GM12801 (cell line): ENCODE measurements around the gene DPYSL5.

Experiments
- CTCF ChIP-seq: IDR thresholded peaks from one replicate; pipeline ENCODE4 v1.5.1; 2011; ENCODE audit warnings: control low read depth; ENCODE audit not compliant: insufficient read length; ENCODE audit errors: extremely low read depth

The DPYSL5 gene

DNA sequence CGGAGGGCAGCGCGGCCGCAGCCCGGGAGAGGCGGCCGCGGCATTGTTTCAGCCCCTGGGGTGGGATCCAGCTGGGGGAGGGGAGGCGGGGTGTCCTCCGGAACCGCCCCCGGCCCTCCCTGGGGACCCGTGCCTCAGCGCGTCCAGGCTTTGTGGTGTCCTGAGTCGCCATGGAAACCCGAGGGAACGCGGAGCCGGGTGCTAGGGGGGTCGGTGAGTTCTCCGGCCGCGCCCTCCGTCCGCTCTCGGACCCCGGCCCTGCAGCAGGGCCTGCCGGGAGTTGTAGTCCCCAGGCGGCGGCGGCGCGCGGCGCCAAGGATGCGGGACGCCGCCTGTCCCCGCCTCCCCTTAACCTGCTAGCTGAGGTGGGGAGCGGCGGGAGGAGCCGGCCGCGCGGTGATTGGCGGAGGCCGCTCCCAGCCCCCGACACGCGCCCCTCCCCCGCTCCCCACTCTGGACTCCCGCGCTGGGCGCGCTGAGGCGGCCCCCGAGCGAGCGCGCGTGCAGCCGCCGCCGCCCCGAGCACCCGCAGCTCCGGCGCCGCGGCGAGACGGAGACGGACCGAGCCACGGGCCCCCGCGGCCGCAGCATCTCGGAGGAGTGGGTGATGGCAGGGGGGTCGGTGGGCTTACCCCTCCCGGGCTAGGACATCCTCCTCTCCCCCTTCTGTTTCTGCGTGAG lies at the start of gene DPYSL5:
DPYSL5 (plus strand) TSS at position 478 of the 681 bp plus-strand sequence. CDS start 50,368 bp downstream, outside the sequence.
- no peak for TF ChIP-seq CTCF

DNA sequence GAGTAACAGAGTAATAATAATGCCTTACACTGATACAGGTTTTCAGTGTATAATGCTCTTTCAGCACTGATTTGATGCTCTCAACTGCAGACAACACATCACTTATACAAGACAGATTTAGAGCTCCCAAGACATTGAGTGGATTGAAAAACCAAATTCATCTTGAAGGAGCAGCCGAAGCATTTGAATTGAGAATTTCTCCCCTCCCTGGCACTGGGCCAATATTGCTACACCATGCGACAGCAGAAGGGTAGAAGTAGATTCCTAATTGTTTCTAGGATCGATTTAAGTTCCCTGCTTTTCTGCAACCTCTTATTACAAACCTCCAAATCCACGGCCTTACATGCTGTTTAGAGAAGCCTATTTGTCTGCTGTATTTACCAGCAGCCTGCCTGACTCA lies 46.6 kb upstream of the DPYSL5 start:
- no peak for TF ChIP-seq CTCF

- TF ChIP-seq CTCF: no peak
Measured at GRCh38 chr2:26801796-26802195, 46.1 kb upstream of the DPYSL5 start.

DNA sequence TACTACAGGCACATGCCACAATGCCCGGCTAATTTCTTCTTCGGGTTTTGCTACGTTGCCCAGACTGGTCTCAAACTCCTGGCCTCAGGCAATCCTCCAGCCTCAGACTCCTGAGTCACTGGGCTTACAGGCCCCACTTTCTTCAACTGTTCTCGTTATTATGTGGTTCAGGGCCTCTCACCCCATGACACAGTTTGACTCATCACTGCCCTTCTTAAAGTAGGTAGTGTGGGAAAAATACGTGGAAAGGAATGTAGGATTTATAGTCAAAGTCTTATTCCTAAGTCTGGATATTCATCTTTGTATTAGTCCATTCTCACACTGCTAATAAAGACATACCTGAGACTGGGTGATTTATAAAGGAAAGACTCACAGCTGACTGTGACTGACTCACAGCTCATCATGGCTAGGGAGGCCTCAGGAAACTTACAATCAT lies 42.7 kb upstream of the DPYSL5 start:
- no peak for TF ChIP-seq CTCF

DNA sequence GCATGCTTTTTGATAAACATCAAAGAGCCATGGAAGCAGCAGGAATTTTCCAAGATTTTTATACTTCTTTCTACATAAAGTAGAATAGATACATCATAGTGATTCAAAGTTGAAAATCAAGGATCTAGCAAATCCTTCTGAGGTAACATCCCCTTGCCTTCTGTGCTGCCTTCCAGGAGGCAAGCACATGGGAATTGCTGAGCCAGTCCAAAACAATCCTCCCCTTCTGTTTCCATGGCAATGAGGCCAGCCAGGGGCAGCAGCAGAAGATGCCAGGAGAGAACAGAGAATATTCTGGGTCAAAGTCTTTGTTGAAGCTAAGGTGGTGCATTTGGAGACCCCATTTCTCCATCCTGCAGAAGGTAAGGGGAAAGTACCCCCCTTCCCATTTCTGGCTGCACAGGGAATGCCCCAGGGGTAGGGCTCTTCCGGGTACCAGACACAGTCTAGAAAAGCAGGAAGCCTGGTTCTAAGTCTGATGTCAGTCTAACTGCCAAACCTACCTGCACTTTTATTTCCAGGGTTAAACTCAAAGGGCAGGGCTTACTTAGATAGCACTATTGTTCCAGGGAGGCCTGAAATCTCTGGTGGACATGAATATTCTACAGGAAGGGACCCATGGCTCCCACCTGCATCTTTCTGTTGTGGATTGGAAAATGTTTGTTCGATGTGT lies 40.0 kb upstream of the DPYSL5 start:
- no peak for TF ChIP-seq CTCF

GRCh38 chr2:26809211-26809610 lies 38.7 kb upstream of the DPYSL5 start:
- no peak for TF ChIP-seq CTCF

GRCh38 chr2:26809876-26810577 lies 37.9 kb upstream of the DPYSL5 start:
- no peak for TF ChIP-seq CTCF
